ENCODE data around the gene DNAJB6.

GRCh38 chr7:157442456-157442855 lies 105.7 kb downstream of the DNAJB6 start:
- no peak for TF ChIP-seq CTCF (IDR thresholded peaks at IDR 0.05; ENCODE audit: poor library complexity)
- TF ChIP-seq EZH2 (IDR thresholded peaks at IDR 0.05; ENCODE audit: borderline replicate concordance), result no peak
- no peak for TF ChIP-seq EZH2phosphoT487 (IDR thresholded peaks at IDR 0.05; ENCODE audit: low read depth, severe bottlenecking, unreplicated experiment)

All from hepatocyte (in vitro differentiated cells).